Progenitor cell of endocrine pancreas (in vitro differentiated cells): ENCODE data around the gene KLF11. TPM values are rescaled to one million over a fixed set of nuclear protein-coding genes. Genes with fewer than 3 reads are reported as not detected.
A peak's percentile ranks its signal among the peaks of the same experiment; 100 is the strongest.

Experiments used
- DNase-seq: peaks from one replicate; pipeline ENCODE4 v3.0.0; 2021; ENCODE audit warnings: low spot score; ENCODE audit not compliant: unreplicated experiment
- H3K27ac Mint-ChIP-seq: 2 replicates; pipeline ENCODE4 v1.8.0; 2021; ENCODE audit warnings: mild to moderate bottlenecking, moderate library complexity, mixed read lengths
- H3K27me3 Mint-ChIP-seq: 2 replicates; pipeline ENCODE4 v1.8.0; 2021; ENCODE audit warnings: mixed read lengths
- H3K36me3 Mint-ChIP-seq: 2 replicates; pipeline ENCODE4 v1.8.0; 2022; ENCODE audit warnings: mixed read lengths; ENCODE audit not compliant: insufficient read depth
- H3K4me1 Mint-ChIP-seq: 2 replicates; pipeline ENCODE4 v1.8.0; 2021; ENCODE audit warnings: low read depth, mixed read lengths
- H3K4me3 Mint-ChIP-seq: 2 replicates; pipeline ENCODE4 v1.8.0; 2021; ENCODE audit warnings: low read depth, mild to moderate bottlenecking, moderate library complexity, mixed read lengths
- H3K9me3 Mint-ChIP-seq: 2 replicates; pipeline ENCODE4 v1.8.0; 2021; ENCODE audit warnings: low read depth, mixed read lengths
- total RNA-seq: library from RNA; stranded (reverse); gene quantifications from 2 replicates; pipeline ENCODE4 v1.2.1, GENCODE V29; 2021
- TF ChIP-seq, protein P1 (sequence below): fragments of 200-600 bp; sonication (generic); IDR thresholded peaks from one replicate; pipeline ENCODE4 v1.5.0; 2021; ENCODE audit warnings: antibody characterized with exemption, mild to moderate bottlenecking; ENCODE audit not compliant: unreplicated experiment

The KLF11 gene
- total RNA-seq, 1 donor from 2014 or later = 3.5 TPM

DNA sequence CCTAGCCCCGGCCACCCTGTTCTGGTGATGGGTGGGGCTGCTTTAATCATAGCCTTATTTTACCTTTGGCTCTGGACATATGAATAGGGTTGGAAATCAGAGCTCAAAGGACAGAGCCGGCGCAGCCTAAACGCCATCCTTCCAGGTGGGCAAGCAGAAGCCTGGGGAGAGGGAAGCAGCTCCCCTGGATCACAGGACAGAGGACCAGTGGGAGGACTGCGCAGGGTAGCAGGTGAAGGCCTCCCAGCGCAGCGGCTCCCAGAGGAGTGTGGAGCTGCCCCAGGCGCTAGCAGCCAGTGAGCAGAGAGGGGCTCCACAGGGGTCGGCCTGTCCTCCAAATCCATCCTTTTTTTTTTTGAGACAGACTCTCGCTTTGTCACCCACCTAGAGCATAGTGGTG, 53.3 kb downstream of the KLF11 start:
- TF ChIP-seq, protein P1, sequence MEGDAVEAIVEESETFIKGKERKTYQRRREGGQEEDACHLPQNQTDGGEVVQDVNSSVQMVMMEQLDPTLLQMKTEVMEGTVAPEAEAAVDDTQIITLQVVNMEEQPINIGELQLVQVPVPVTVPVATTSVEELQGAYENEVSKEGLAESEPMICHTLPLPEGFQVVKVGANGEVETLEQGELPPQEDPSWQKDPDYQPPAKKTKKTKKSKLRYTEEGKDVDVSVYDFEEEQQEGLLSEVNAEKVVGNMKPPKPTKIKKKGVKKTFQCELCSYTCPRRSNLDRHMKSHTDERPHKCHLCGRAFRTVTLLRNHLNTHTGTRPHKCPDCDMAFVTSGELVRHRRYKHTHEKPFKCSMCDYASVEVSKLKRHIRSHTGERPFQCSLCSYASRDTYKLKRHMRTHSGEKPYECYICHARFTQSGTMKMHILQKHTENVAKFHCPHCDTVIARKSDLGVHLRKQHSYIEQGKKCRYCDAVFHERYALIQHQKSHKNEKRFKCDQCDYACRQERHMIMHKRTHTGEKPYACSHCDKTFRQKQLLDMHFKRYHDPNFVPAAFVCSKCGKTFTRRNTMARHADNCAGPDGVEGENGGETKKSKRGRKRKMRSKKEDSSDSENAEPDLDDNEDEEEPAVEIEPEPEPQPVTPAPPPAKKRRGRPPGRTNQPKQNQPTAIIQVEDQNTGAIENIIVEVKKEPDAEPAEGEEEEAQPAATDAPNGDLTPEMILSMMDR = no peak
- DNase-seq = no peak
- no peak overlapping the region for H3K4me3 Mint-ChIP-seq
- no peaks in the 10 kb centered on the region for H3K36me3 Mint-ChIP-seq
- peaks cover 16% of the 10 kb centered on the region for H3K27me3 Mint-ChIP-seq
- H3K27ac Mint-ChIP-seq = no peak overlapping the region
- H3K4me1 Mint-ChIP-seq = peaks cover 4% of the 10 kb centered on the region
- no peaks in the 10 kb centered on the region for H3K9me3 Mint-ChIP-seq

- Mint-ChIP-seq H3K4me3 (no peak overlapping the region), H3K4me1 (peaks cover 4% of the 10 kb centered on the region), H3K36me3 (no peaks in the 10 kb centered on the region), H3K27ac (peak overlapping the region; percentile 80), H3K9me3 (no peaks in the 10 kb centered on the region), H3K27me3 (peaks cover 15% of the 10 kb centered on the region)
- TF ChIP-seq, protein P1 = peak; percentile 89
- peak; percentile 48 for DNase-seq
Observed at GRCh38 chr2:10097352-10098148, 54.2 kb downstream of the KLF11 start.

- Mint-ChIP-seq H3K9me3 (peaks cover under 1% of the 10 kb centered on the region), H3K27me3 (peaks cover 10% of the 10 kb centered on the region), H3K4me1 (peaks cover 4% of the 10 kb centered on the region), H3K4me3 (no peak overlapping the region), H3K36me3 (no peaks in the 10 kb centered on the region), H3K27ac (no peak overlapping the region)
- TF ChIP-seq, protein P1 = no peak
- DNase-seq = no peak
Observed at GRCh38 chr2:10101491-10101890, 58.1 kb downstream of the KLF11 start.

DNA sequence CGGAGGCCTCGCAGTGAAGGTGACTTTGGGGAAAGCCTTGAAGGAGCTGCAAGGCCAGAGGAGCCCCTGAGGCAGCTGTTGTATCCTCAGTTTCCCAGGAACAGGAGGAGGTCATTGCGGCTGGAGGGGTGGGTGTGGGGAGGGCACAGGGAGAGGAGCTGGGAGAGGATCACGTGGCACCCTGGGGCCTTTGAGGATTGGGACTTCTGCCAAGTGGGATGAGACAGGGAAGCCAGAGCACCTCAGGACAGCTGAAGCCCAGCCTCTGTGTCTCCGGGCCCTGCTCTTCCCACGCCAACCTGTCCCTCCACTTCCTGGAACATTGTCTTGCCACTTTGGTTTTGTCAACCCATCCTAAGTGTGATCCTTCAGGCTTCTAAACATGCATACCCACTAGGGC, 59.8 kb downstream of the KLF11 start:
- no peak overlapping the region for H3K4me3 Mint-ChIP-seq
- H3K36me3 Mint-ChIP-seq = peaks cover 5% of the 10 kb centered on the region
- no peak overlapping the region for H3K27ac Mint-ChIP-seq
- peaks cover 3% of the 10 kb centered on the region for H3K4me1 Mint-ChIP-seq
- DNase-seq = no peak
- peaks cover 9% of the 10 kb centered on the region for H3K9me3 Mint-ChIP-seq
- TF ChIP-seq, protein P1 = no peak
- H3K27me3 Mint-ChIP-seq = peaks cover 2% of the 10 kb centered on the region

Other genes with a start within 250 kb of the KLF11 start
- gene TAF1B, start 200.1 kb upstream of the KLF11 start, total RNA-seq = 28.6 and 30.5 TPM in 2 replicates
- 13.4 and 14.4 TPM in 2 replicates for gene GRHL1, start 91.9 kb upstream of the KLF11 start, total RNA-seq
- gene CYS1, start 36.9 kb downstream of the KLF11 start, total RNA-seq = 2.3 and 2.5 TPM in 2 replicates
- 70.3 and 79.8 TPM in 2 replicates for gene RRM2, start 79.2 kb downstream of the KLF11 start, total RNA-seq